ENCODE results near the gene ARHGAP44. TPM values are rescaled to one million over a fixed set of nuclear protein-coding genes. Genes with fewer than 3 reads are reported as not detected.

The ARHGAP44 gene
- total and polyA plus RNA-seq, 7 donors, result 0.59 to 3.4 (median 1.7) TPM

DNA sequence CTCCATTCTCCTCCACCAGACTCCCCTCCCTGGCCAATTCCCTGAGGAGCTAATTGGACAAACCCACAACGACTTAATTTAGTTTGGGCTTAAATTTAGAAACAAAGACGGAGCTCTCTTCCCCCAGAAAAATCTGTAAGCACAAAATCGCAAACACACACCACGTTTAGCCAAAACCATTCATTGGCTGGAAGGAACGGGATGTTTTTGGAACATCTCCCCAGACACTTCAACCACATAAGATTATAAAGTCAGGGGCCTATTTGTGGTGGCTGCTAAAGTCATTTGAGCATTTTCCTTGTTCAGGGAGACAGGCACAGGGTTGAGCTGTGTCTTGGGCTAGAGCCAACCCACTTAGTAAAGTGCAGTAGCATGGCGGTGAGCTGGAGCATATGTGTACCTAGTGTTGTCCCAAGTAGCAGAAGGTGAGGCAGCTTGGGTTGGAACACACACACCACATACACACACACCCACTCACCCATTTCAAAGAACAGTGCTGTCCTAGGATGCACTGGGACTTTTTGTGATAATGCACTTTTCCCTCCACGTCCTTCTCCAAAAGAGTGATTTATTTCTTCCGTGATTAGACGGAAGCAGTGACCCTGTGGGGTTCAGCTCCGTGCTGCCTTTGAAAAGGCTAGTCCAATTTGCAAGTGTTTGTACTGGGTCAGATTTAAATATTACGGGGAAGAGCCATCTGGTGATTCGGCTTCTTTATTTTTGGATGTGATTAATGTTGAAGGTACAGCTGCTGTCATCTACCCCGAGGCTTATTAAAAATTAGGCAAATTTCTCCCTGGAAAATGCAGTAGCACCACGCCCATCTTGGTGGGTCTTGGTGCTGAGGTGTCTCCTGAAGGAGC is 196.4 kb downstream of the ARHGAP44 start:
- no peak overlapping the region for H3K27ac ChIP-seq
- ATAC-seq, result no peak

DNA sequence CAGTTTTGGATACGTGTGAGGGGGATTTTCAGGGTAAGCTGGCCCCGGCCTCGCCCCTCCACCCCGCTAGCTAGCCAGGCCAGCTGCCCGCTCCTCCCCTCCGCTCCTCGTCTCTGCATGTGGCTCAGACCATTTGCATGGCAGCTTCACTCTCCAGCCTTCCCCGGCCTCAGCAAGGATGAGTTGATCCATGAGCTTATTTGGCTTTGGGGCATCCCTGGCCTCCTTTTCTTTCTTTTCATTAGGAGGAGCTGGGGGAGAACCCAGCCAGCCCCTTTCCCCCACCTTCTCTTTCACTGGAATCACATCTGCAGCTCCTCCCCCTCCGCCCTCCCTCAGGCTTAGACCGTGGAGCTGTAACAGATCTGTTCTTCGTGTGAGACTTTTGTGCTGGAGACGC is 197.8 kb downstream of the ARHGAP44 start:
- Histone ChIP-seq H3K4me1 (no peaks in the 10 kb centered on the region), H3K27me3 (ENCODE audit: insufficient read depth in 3 of 3, low read length in 2 of 3) (peaks cover 0 to 11% (median 8%) of the 10 kb centered on the region in 3 donors), H3K9me3 (no peaks in the 10 kb centered on the region), H3K36me3 (ENCODE audit: insufficient read depth in 1 of 2, low read depth in 1 of 2) (peaks cover 3 to 18% of the 10 kb centered on the region in 2 donors), H3K4me3 (no peak overlapping the region), H3K27ac (no peak overlapping the region)
- intact Hi-C loops (cut with DNase I), result loop anchor here in 1 of 2 donors (10.0 kb wide), 1 partner anchor 192 kb away; no protein-coding TSS in a partner anchor
- TF ChIP-seq CTCF (IDR thresholded peaks at IDR 0.05), result no peak
- 21 to 29% (median 27%) methylated on average over 12 of the region's 12 CpGs for WGBS, 3 donors
- ATAC-seq, result no peak
- no peak for DNase-seq

More for the DNA sequence above, 196.4 kb downstream of the ARHGAP44 start:
- 35 to 44% (median 37%) methylated on average over 14 of the region's 14 CpGs for WGBS, 3 donors
- Histone ChIP-seq H3K9me3 (no peaks in the 10 kb centered on the region), H3K36me3 (ENCODE audit: insufficient read depth in 1 of 2, low read depth in 1 of 2) (peaks cover 0 to 3% of the 10 kb centered on the region in 2 donors), H3K4me1 (no peaks in the 10 kb centered on the region), H3K4me3 (no peak overlapping the region), H3K27me3 (ENCODE audit: insufficient read depth in 3 of 3, low read length in 2 of 3) (peaks cover 0 to 11% (median 8%) of the 10 kb centered on the region in 3 donors)
- no peak for DNase-seq
- no peak for TF ChIP-seq CTCF (IDR thresholded peaks at IDR 0.05)
- intact Hi-C loops (cut with DNase I), result loop anchor here in 1 of 2 donors (10.0 kb wide), 1 partner anchor 191 kb away; no protein-coding TSS in a partner anchor

DNA sequence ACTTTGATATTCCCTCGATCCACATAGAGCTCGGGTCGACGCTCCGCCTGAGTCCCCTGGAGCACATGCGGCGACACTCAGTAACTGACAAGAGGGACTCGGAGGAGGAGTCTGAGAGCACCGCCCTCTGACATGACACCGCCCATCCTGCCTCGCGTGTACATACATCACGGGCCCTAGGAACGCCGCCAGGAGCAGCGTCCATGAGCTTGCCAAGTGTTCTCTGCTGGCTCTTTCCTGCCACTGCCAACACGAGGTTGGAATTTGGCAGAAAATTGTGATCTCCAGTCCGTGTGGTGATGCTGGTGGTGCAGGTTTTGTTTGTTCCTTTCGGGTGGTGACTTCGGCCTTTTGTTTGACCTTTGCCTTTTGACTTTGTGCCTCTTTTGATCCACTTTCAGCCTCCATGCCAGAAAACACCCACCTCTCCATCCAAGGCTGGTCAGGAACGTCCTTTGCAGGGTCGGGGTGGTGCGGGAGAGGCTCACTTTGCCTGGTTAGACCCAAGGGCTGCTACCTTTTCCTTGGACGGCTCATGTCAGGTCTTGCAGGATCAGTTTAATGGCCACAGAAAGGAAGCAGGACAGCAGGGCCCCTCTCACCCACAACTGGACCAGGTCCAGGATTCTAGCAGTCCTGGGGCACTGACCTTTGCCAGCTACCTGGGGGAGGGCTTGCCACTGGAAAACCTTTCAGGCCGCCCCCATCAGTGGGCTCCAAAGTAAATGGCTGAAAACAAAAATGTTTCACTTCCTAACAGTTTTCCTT is 200.9 kb downstream of the ARHGAP44 start:
- H3K4me3 ChIP-seq, result no peak overlapping the region
- DNase-seq, result no peak
- H3K27ac ChIP-seq, result no peak overlapping the region
- no peaks in the 10 kb centered on the region for H3K9me3 ChIP-seq
- no peak for TF ChIP-seq CTCF (IDR thresholded peaks at IDR 0.05)
- H3K4me1 ChIP-seq, result no peaks in the 10 kb centered on the region
- H3K36me3 ChIP-seq (ENCODE audit: insufficient read depth in 1 of 2, low read depth in 1 of 2), result peaks cover 13 to 49% of the 10 kb centered on the region in 2 donors
- 44 to 55% (median 50%) methylated on average over 25 of the region's 25 CpGs for WGBS, 3 donors
- peak; percentile 34 to 81 (median 74) for ATAC-seq
- peaks cover 0 to 5% (median 0%) of the 10 kb centered on the region in 3 donors for H3K27me3 ChIP-seq (ENCODE audit: insufficient read depth in 3 of 3, low read length in 2 of 3)
- intact Hi-C loops (cut with DNase I), result no loop called here

DNA sequence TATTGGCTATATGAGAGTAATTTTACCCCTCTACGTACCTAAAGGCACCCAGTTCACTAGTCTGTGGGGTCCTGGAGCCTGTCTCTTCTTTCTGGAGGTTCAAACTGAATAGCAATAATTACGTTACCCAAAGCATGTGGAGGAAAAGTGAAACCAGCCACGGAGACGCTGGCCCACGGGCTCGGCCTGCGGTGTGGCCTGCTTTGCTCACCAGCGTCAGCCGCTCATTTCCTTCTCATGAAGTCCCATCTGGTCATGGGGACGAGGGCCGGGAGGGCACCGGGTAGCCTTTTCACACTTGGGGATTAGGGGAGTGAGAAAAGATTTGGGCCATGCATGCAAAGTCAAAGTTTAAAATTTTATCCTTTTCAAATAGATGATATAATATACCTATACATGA is 201.6 kb downstream of the ARHGAP44 start:
- Histone ChIP-seq H3K4me3 (no peak overlapping the region), H3K9me3 (no peaks in the 10 kb centered on the region), H3K27me3 (ENCODE audit: insufficient read depth in 3 of 3, low read length in 2 of 3) (peaks cover 0 to 5% (median 0%) of the 10 kb centered on the region in 3 donors), H3K4me1 (no peaks in the 10 kb centered on the region), H3K36me3 (ENCODE audit: insufficient read depth in 1 of 2, low read depth in 1 of 2) (peaks cover 13 to 56% of the 10 kb centered on the region in 2 donors), H3K27ac (no peak overlapping the region)
- intact Hi-C loops (cut with DNase I), result no loop called here
- TF ChIP-seq CTCF (IDR thresholded peaks at IDR 0.05), result no peak
- DNase-seq, result no peak
- WGBS, 3 donors, result 88 to 92% (median 89%) methylated on average over 12 of the region's 12 CpGs
- ATAC-seq, result no peak

Data from psoas muscle (tissue), 8 donors.